KMS-11 (cell line): ENCODE measurements around the gene PABPN1.

Source experiments
- H2AFZ ChIP-seq: fragments of 200-600 bp; sonication (generic); 2 replicates; pipeline ENCODE4 v1.6.1; 2016; ENCODE audit warnings: antibody characterized with exemption, mixed run types, low read depth
- H3K27ac ChIP-seq: fragments of 200-600 bp; sonication (generic); 2 replicates; pipeline ENCODE4 v1.6.1; 2016; ENCODE audit warnings: mild to moderate bottlenecking, mixed run types
- H3K27me3 ChIP-seq: fragments of 200-600 bp; sonication (generic); 2 replicates; pipeline ENCODE4 v1.6.1; 2017; ENCODE audit warnings: mild to moderate bottlenecking, low read depth, mixed run types, moderate library complexity; ENCODE audit not compliant: insufficient read depth
- H3K36me3 ChIP-seq: fragments of 200-600 bp; sonication (generic); 2 replicates; pipeline ENCODE4 v1.6.1; 2017; ENCODE audit warnings: mild to moderate bottlenecking, mixed run types; ENCODE audit not compliant: insufficient read depth
- H3K4me1 ChIP-seq: fragments of 200-600 bp; sonication (generic); 2 replicates; pipeline ENCODE4 v1.6.1; 2016; ENCODE audit warnings: mild to moderate bottlenecking, low read depth, mixed run types; ENCODE audit not compliant: poor library complexity, severe bottlenecking
- H3K4me2 ChIP-seq: fragments of 200-600 bp; sonication (generic); 2 replicates; pipeline ENCODE4 v1.7.0; 2016; ENCODE audit warnings: mild to moderate bottlenecking, mixed run types
- H3K4me3 ChIP-seq: fragments of 200-600 bp; sonication (generic); IDR thresholded peaks from 2 replicates; pipeline ENCODE4 v1.6.1; 2017; ENCODE audit warnings: low read depth, low read length, mixed read lengths; ENCODE audit not compliant: insufficient read depth
- H3K79me2 ChIP-seq: fragments of 200-600 bp; sonication (generic); 2 replicates; pipeline ENCODE4 v1.6.1; 2016; ENCODE audit warnings: low read depth, mixed run types; ENCODE audit not compliant: insufficient read depth
- H3K9ac ChIP-seq: fragments of 200-600 bp; sonication (generic); 2 replicates; pipeline ENCODE4 v1.6.1; 2016; ENCODE audit warnings: mild to moderate bottlenecking, mixed run types
- H4K20me1 ChIP-seq: fragments of 200-600 bp; sonication (generic); 2 replicates; pipeline ENCODE4 v1.6.1; 2016; ENCODE audit warnings: mild to moderate bottlenecking, mixed run types; ENCODE audit not compliant: insufficient read depth
- CTCF ChIP-seq: fragments of 200-600 bp; sonication (generic); conservative IDR thresholded peaks from 2 replicates; pipeline ENCODE4 v1.6.1; 2017; ENCODE audit warnings: low read depth, mild to moderate bottlenecking, antibody characterized with exemption, low read length, moderate library complexity, mixed read lengths

PABPN1 gene

DNA sequence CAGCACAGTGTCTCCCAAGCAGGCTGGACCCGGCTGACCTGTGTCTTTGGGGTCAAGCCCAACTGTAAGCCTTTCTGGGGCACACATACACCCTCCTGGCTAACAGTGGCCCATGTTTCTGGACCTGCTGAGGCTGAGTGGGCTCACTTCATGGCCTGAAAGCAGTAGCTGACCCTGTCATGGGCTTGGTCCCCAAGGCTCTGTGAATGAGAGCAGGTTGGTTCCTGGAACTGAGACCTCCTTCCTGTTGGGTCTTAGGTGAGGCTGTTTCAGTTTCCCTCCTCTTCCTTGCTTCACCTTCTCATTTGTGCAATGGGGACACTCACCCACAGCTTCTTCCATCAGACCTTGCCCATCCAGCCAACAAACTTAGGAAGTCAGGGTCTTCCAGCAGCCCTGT, 50.6 kb downstream of the PABPN1 start:
- H3K4me3 ChIP-seq = no peak overlapping the region
- no peak for TF ChIP-seq CTCF
- H3K4me2 ChIP-seq = no peak overlapping the region

DNA sequence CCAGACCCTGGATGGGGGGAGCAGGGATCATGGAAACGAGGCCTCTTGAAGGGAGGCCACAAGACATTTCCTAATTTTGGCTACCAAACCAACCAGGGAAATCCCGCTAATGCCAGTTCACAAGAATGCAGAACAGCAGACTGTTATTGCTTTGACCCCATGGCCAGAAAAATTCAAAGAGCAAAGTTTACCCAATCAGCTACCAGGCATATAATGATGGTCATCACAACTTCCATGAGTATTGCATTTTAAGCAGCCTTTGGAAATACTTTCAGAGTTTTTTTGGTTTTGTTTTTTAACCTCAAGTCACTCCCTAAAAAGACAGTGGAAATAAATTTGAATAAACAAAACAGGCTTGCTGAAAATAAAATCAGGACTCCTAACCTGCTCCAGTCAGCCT, 51.3 kb downstream of the PABPN1 start, which contains the start of gene IL25:
Gene IL25 (plus strand): TSS at position 301 of the 400 bp plus-strand sequence.
- Histone ChIP-seq H3K79me2 (no peaks in the 10 kb centered on the region), H3K9ac (no peak within 1 kb of the TSS), H3K4me2 (no peak within 1 kb of the TSS)

More for the DNA sequence above, 50.6 kb downstream of the PABPN1 start:
- H3K9ac ChIP-seq = no peak overlapping the region
- H3K4me1 ChIP-seq = no peaks in the 10 kb centered on the region
- H3K79me2 ChIP-seq = no peaks in the 10 kb centered on the region
- no peaks in the 10 kb centered on the region for H4K20me1 ChIP-seq
- no peak overlapping the region for H2AFZ ChIP-seq
- H3K27ac ChIP-seq = no peak overlapping the region
- H3K27me3 ChIP-seq = no peaks in the 10 kb centered on the region; the same call in 1 of the 2 replicates
- H3K36me3 ChIP-seq = no peaks in the 10 kb centered on the region

DNA sequence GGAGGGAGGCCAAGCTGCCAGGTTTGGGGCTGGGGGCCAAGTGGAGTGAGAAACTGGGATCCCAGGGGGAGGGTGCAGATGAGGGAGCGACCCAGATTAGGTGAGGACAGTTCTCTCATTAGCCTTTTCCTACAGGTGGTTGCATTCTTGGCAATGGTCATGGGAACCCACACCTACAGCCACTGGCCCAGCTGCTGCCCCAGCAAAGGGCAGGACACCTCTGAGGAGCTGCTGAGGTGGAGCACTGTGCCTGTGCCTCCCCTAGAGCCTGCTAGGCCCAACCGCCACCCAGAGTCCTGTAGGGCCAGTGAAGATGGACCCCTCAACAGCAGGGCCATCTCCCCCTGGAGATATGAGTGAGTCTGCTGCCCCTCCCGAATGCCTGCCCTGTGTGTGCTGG, 51.8 kb downstream of the PABPN1 start:
- Histone ChIP-seq H3K4me3 (no peak overlapping the region), H3K9ac (no peak overlapping the region), H3K27ac (no peak overlapping the region), H3K36me3 (no peaks in the 10 kb centered on the region), H2AFZ (no peak overlapping the region), H3K4me2 (no peak overlapping the region), H3K27me3 (no peaks in the 10 kb centered on the region; the same call in 1 of the 2 replicates), H4K20me1 (no peaks in the 10 kb centered on the region), H3K79me2 (no peaks in the 10 kb centered on the region), H3K4me1 (no peaks in the 10 kb centered on the region)
- no peak for TF ChIP-seq CTCF

More for the DNA sequence above, 51.3 kb downstream of the PABPN1 start, which contains the start of gene IL25:
- TF ChIP-seq CTCF = no peak
- H3K4me1 ChIP-seq = no peaks in the 10 kb centered on the region
- H3K27me3 ChIP-seq = no peaks in the 10 kb centered on the region; the same call in 1 of the 2 replicates
- no peak within 1 kb of the TSS for H3K4me3 ChIP-seq
- no peaks in the 10 kb centered on the region for H4K20me1 ChIP-seq
- H3K27ac ChIP-seq = no peak within 1 kb of the TSS
- H3K36me3 ChIP-seq = no peaks in the 10 kb centered on the region
- H2AFZ ChIP-seq = no peak within 1 kb of the TSS
